GM23338 (cell line): Measurements from ENCODE around the gene SETDB1. TPM values are rescaled to one million over a fixed set of nuclear protein-coding genes. Genes with fewer than 3 reads are reported as not detected.

Experiments used
- ATAC-seq: fragments of 200-7000 bp; cut with Tn5 transposase; 3 replicates; pipeline ENCODE4 v1.9.1; 2020
- DNase-seq: peaks from one replicate; pipeline ENCODE4 v3.0.0-alpha.2; 2015; ENCODE audit warnings: low spot score
- H2AFZ ChIP-seq: fragments of 200-600 bp; sonication (generic); 2 replicates; pipeline ENCODE4 v1.8.0; 2016; ENCODE audit warnings: antibody characterized with exemption, mild to moderate bottlenecking, moderate library complexity
- H3F3A ChIP-seq: fragments of 200-600 bp; sonication (generic); replicated peaks from 2 replicates; pipeline ENCODE4 v1.8.0; 2017; ENCODE audit warnings: antibody characterized with exemption, mixed run types, low read depth
- H3K27ac ChIP-seq: fragments of 200-600 bp; sonication (generic); 2 replicates; pipeline ENCODE4 v1.6.1; 2016; ENCODE audit warnings: low read depth
- H3K27me3 ChIP-seq: fragments of 200-600 bp; sonication (generic); 2 replicates; pipeline ENCODE4 v1.8.0; 2016; ENCODE audit warnings: mild to moderate bottlenecking, mixed run types, moderate library complexity; ENCODE audit not compliant: insufficient read depth
- H3K36me3 ChIP-seq: fragments of 200-600 bp; sonication (generic); 2 replicates; pipeline ENCODE4 v1.8.0; 2016; ENCODE audit warnings: mild to moderate bottlenecking; ENCODE audit not compliant: insufficient read depth
- H3K4me1 ChIP-seq: fragments of 200-600 bp; sonication (generic); 2 replicates; pipeline ENCODE4 v1.8.0; 2016; ENCODE audit warnings: mild to moderate bottlenecking, moderate library complexity; ENCODE audit not compliant: insufficient read depth
- H3K4me2 ChIP-seq: fragments of 200-600 bp; sonication (generic); 2 replicates; pipeline ENCODE4 v1.7.1; 2017; ENCODE audit warnings: mixed run types
- H3K4me3 ChIP-seq: fragments of 200-600 bp; sonication (generic); 2 replicates; pipeline ENCODE4 v1.6.1; 2016; ENCODE audit warnings: mixed run types
- H3K79me2 ChIP-seq: fragments of 200-600 bp; sonication (generic); replicated peaks from 2 replicates; pipeline ENCODE4 v1.8.0; 2017; ENCODE audit warnings: mild to moderate bottlenecking; ENCODE audit not compliant: insufficient read depth
- H3K9me2 ChIP-seq: fragments of 200-600 bp; sonication (generic); 2 replicates; pipeline ENCODE4 v1.8.0; 2017; ENCODE audit not compliant: insufficient read depth
- H4K20me1 ChIP-seq: fragments of 200-600 bp; sonication (generic); replicated peaks from 2 replicates; pipeline ENCODE4 v1.8.0; 2017; ENCODE audit warnings: mild to moderate bottlenecking; ENCODE audit not compliant: insufficient read depth
- H3K27ac Mint-ChIP-seq: 2 replicates; pipeline ENCODE4 v1.8.0; 2020; ENCODE audit warnings: inconsistent platforms, mild to moderate bottlenecking, moderate library complexity, mixed read lengths
- H3K27me3 Mint-ChIP-seq: 3 replicates; pipeline ENCODE4 v1.8.0; 2022; ENCODE audit warnings: low read depth, mild to moderate bottlenecking, moderate library complexity, mixed read lengths, inconsistent platforms; ENCODE audit not compliant: insufficient read depth, poor library complexity
- H3K36me3 Mint-ChIP-seq: 3 replicates; pipeline ENCODE4 v1.8.0; 2021; ENCODE audit warnings: low read depth, mild to moderate bottlenecking, inconsistent platforms, moderate library complexity, mixed read lengths
- H3K4me1 Mint-ChIP-seq: 3 replicates; pipeline ENCODE4 v1.8.0; 2020; ENCODE audit warnings: mild to moderate bottlenecking, inconsistent platforms, mixed read lengths
- H3K4me3 Mint-ChIP-seq: 3 replicates; pipeline ENCODE4 v1.8.0; 2021; ENCODE audit warnings: moderate library complexity, mild to moderate bottlenecking, inconsistent platforms, mixed read lengths
- H3K9me3 Mint-ChIP-seq: 3 replicates; pipeline ENCODE4 v1.8.0; 2020; ENCODE audit warnings: moderate library complexity, mild to moderate bottlenecking, inconsistent platforms, mixed read lengths
- CREB1 ChIP-seq: fragments of 250-450 bp; sonication (Bioruptor Pico); IDR thresholded peaks from 2 replicates; pipeline ENCODE4 v1.5.0; 2020; ENCODE audit warnings: low read depth, mild to moderate bottlenecking, moderate library complexity
- EZH2 ChIP-seq: fragments of 200-600 bp; sonication (generic); IDR thresholded peaks from one replicate; pipeline ENCODE4 v1.8.0; 2017; ENCODE audit warnings: antibody characterized with exemption, mild to moderate bottlenecking, low read depth; ENCODE audit not compliant: unreplicated experiment
- EZH2phosphoT487 ChIP-seq: fragments of 200-600 bp; sonication (generic); IDR thresholded peaks from one replicate; pipeline ENCODE4 v1.8.1; 2018; ENCODE audit warnings: antibody characterized with exemption; ENCODE audit not compliant: unreplicated experiment
- JUNB ChIP-seq: IDR thresholded peaks from one replicate; pipeline ENCODE4 v1.6.1; 2016; ENCODE audit warnings: antibody characterized with exemption; ENCODE audit not compliant: unreplicated experiment
- NANOG ChIP-seq: IDR thresholded peaks from 2 replicates; pipeline ENCODE4 v1.6.1; 2016; ENCODE audit warnings: antibody characterized with exemption, borderline replicate concordance
- POLR2AphosphoS5 ChIP-seq: IDR thresholded peaks from 2 replicates; pipeline ENCODE4 v1.6.1; 2016; ENCODE audit warnings: antibody characterized with exemption, low read depth
- STAT1 ChIP-seq: IDR thresholded peaks from one replicate; pipeline ENCODE4 v1.6.1; 2016; ENCODE audit warnings: antibody characterized with exemption; ENCODE audit not compliant: unreplicated experiment
- ZNF114 ChIP-seq: fragments of 250-450 bp; sonication (Bioruptor Pico); IDR thresholded peaks from 2 replicates; pipeline ENCODE4 v1.5.0; 2020; ENCODE audit warnings: mild to moderate bottlenecking, moderate library complexity
- ZNF331 ChIP-seq: fragments of 250-450 bp; sonication (Bioruptor Pico); IDR thresholded peaks from 2 replicates; pipeline ENCODE4 v1.5.0; 2020; ENCODE audit warnings: low read depth, mild to moderate bottlenecking, moderate library complexity
- polyA plus RNA-seq: library from polyadenylated mRNA; unstranded; fragments of >200 nt; fragmentation: Nextera tagmentation; extraction: Ambion mirVana; gene quantifications from 2 replicates; pipeline ENCODE4 v1.2.1, GENCODE V29; 2016
- total RNA-seq: library from RNA; depleted of rRNA; stranded (reverse); fragments of >200 nt; shearing (Covaris generic); gene quantifications from 2 replicates; pipeline ENCODE4 v1.2.3, GENCODE V29; 2014
- TF ChIP-seq, protein P1 (sequence below): IDR thresholded peaks from one replicate; pipeline ENCODE4 v1.6.1; 2018; ENCODE audit warnings: antibody characterized with exemption; ENCODE audit not compliant: unreplicated experiment
- TF ChIP-seq, protein P2 (sequence below): fragments of 250-450 bp; sonication (Bioruptor Pico); IDR thresholded peaks from 2 replicates; pipeline ENCODE4 v1.5.0; 2020; ENCODE audit warnings: mild to moderate bottlenecking, moderate library complexity
- TF ChIP-seq, protein P3 (sequence below), 2 experiments: fragments of 200-600 bp in 1 of 2; sonication (generic) in 1 of 2; conservative IDR thresholded peaks; 2 replicates each; pipeline versions ENCODE4 v1.5.1 to v1.6.1; 2016 to 2017; ENCODE audit warnings: antibody characterized with exemption in 2 of 2, low read depth in 2 of 2, mild to moderate bottlenecking in 2 of 2, moderate library complexity in 1 of 2
- TF ChIP-seq, protein P4 (sequence below): IDR thresholded peaks from 2 replicates; pipeline ENCODE4 v1.6.1; 2016; ENCODE audit warnings: antibody characterized with exemption

SETDB1 gene
- total and polyA plus RNA-seq, 2 experiments from 2014 or later = 16.9 to 47.4 TPM

DNA sequence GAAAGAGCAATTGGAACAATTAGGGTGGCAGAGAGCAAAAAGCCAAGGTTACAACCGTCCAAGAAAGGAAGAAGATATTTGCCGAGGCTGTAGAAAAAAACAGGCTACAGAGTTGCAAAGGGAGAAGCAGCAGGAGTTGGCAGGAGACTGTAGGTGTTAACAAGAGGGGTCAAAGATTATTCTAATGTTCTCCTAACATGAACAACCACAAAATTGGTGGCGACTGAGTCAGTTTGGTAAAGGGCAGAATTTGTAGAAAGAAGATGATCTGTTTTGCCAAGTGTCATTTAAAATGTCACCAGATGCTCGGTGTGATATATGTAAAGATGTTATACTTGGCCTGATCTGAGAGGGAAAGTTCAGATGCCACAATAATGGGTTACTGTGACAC is 81.7 kb downstream of the SETDB1 start:
- TF ChIP-seq ZNF331 (CRISPR knock-in tag) (no peak), EZH2phosphoT487 (no peak), CREB1 (CRISPR knock-in tag) (no peak), STAT1 (no peak), POLR2AphosphoS5 (no peak), JUNB (no peak), EZH2 (no peak), NANOG (no peak), ZNF114 (no peak)
- TF ChIP-seq, protein P1, sequence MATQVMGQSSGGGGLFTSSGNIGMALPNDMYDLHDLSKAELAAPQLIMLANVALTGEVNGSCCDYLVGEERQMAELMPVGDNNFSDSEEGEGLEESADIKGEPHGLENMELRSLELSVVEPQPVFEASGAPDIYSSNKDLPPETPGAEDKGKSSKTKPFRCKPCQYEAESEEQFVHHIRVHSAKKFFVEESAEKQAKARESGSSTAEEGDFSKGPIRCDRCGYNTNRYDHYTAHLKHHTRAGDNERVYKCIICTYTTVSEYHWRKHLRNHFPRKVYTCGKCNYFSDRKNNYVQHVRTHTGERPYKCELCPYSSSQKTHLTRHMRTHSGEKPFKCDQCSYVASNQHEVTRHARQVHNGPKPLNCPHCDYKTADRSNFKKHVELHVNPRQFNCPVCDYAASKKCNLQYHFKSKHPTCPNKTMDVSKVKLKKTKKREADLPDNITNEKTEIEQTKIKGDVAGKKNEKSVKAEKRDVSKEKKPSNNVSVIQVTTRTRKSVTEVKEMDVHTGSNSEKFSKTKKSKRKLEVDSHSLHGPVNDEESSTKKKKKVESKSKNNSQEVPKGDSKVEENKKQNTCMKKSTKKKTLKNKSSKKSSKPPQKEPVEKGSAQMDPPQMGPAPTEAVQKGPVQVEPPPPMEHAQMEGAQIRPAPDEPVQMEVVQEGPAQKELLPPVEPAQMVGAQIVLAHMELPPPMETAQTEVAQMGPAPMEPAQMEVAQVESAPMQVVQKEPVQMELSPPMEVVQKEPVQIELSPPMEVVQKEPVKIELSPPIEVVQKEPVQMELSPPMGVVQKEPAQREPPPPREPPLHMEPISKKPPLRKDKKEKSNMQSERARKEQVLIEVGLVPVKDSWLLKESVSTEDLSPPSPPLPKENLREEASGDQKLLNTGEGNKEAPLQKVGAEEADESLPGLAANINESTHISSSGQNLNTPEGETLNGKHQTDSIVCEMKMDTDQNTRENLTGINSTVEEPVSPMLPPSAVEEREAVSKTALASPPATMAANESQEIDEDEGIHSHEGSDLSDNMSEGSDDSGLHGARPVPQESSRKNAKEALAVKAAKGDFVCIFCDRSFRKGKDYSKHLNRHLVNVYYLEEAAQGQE = no peak
- TF ChIP-seq, protein P2, sequence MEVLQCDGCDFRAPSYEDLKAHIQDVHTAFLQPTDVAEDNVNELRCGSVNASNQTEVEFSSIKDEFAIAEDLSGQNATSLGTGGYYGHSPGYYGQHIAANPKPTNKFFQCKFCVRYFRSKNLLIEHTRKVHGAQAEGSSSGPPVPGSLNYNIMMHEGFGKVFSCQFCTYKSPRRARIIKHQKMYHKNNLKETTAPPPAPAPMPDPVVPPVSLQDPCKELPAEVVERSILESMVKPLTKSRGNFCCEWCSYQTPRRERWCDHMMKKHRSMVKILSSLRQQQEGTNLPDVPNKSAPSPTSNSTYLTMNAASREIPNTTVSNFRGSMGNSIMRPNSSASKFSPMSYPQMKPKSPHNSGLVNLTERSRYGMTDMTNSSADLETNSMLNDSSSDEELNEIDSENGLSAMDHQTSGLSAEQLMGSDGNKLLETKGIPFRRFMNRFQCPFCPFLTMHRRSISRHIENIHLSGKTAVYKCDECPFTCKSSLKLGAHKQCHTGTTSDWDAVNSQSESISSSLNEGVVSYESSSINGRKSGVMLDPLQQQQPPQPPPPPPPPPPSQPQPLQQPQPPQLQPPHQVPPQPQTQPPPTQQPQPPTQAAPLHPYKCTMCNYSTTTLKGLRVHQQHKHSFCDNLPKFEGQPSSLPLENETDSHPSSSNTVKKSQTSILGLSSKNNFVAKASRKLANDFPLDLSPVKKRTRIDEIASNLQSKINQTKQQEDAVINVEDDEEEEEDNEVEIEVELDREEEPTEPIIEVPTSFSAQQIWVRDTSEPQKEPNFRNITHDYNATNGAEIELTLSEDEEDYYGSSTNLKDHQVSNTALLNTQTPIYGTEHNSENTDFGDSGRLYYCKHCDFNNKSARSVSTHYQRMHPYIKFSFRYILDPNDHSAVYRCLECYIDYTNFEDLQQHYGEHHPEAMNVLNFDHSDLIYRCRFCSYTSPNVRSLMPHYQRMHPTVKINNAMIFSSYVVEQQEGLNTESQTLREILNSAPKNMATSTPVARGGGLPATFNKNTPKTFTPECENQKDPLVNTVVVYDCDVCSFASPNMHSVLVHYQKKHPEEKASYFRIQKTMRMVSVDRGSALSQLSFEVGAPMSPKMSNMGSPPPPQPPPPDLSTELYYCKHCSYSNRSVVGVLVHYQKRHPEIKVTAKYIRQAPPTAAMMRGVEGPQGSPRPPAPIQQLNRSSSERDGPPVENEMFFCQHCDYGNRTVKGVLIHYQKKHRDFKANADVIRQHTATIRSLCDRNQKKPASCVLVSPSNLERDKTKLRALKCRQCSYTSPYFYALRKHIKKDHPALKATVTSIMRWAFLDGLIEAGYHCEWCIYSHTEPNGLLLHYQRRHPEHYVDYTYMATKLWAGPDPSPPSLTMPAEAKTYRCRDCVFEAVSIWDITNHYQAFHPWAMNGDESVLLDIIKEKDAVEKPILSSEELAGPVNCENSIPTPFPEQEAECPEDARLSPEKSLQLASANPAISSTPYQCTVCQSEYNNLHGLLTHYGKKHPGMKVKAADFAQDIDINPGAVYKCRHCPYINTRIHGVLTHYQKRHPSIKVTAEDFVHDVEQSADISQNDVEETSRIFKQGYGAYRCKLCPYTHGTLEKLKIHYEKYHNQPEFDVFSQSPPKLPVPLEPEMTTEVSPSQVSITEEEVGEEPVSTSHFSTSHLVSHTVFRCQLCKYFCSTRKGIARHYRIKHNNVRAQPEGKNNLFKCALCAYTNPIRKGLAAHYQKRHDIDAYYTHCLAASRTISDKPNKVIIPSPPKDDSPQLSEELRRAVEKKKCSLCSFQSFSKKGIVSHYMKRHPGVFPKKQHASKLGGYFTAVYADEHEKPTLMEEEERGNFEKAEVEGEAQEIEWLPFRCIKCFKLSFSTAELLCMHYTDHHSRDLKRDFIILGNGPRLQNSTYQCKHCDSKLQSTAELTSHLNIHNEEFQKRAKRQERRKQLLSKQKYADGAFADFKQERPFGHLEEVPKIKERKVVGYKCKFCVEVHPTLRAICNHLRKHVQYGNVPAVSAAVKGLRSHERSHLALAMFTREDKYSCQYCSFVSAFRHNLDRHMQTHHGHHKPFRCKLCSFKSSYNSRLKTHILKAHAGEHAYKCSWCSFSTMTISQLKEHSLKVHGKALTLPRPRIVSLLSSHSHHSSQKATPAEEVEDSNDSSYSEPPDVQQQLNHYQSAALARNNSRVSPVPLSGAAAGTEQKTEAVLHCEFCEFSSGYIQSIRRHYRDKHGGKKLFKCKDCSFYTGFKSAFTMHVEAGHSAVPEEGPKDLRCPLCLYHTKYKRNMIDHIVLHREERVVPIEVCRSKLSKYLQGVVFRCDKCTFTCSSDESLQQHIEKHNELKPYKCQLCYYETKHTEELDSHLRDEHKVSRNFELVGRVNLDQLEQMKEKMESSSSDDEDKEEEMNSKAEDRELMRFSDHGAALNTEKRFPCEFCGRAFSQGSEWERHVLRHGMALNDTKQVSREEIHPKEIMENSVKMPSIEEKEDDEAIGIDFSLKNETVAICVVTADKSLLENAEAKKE (CRISPR knock-in tag) = no peak
- TF ChIP-seq, protein P3, sequence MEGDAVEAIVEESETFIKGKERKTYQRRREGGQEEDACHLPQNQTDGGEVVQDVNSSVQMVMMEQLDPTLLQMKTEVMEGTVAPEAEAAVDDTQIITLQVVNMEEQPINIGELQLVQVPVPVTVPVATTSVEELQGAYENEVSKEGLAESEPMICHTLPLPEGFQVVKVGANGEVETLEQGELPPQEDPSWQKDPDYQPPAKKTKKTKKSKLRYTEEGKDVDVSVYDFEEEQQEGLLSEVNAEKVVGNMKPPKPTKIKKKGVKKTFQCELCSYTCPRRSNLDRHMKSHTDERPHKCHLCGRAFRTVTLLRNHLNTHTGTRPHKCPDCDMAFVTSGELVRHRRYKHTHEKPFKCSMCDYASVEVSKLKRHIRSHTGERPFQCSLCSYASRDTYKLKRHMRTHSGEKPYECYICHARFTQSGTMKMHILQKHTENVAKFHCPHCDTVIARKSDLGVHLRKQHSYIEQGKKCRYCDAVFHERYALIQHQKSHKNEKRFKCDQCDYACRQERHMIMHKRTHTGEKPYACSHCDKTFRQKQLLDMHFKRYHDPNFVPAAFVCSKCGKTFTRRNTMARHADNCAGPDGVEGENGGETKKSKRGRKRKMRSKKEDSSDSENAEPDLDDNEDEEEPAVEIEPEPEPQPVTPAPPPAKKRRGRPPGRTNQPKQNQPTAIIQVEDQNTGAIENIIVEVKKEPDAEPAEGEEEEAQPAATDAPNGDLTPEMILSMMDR (conservative IDR thresholded peaks at IDR 0.05; ENCODE audit: low read depth in 2 of 2) = no peak
- TF ChIP-seq, protein P4, sequence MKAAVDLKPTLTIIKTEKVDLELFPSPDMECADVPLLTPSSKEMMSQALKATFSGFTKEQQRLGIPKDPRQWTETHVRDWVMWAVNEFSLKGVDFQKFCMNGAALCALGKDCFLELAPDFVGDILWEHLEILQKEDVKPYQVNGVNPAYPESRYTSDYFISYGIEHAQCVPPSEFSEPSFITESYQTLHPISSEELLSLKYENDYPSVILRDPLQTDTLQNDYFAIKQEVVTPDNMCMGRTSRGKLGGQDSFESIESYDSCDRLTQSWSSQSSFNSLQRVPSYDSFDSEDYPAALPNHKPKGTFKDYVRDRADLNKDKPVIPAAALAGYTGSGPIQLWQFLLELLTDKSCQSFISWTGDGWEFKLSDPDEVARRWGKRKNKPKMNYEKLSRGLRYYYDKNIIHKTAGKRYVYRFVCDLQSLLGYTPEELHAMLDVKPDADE = no peak
- DNase-seq (peak; percentile 26), ATAC-seq (no peak)
- Histone ChIP-seq H2AFZ (peak overlapping the region; percentile 83), H3K79me2 (peaks cover 15% of the 10 kb centered on the region), H3K4me3 (peak overlapping the region; percentile 84), H3K4me1 (peaks cover 25% of the 10 kb centered on the region), H3K9me2 (no peaks in the 10 kb centered on the region), H3K27ac (peak overlapping the region; percentile 73), H3K4me2 (peak overlapping the region; percentile 78), H4K20me1 (no peaks in the 10 kb centered on the region; the same call in 1 of the 2 replicates), H3K36me3 (no peaks in the 10 kb centered on the region), H3K27me3 (no peaks in the 10 kb centered on the region), H3F3A (peaks cover 10% of the 10 kb centered on the region; the same call in 1 of the 2 replicates)
- peaks cover 19% of the 10 kb centered on the region for H3K27me3 Mint-ChIP-seq
- H3K36me3 Mint-ChIP-seq = no peaks in the 10 kb centered on the region; the same call in 2 of the 3 replicates
- peaks cover 36% of the 10 kb centered on the region for H3K4me1 Mint-ChIP-seq
- H3K9me3 Mint-ChIP-seq = no peaks in the 10 kb centered on the region
- peak overlapping the region; percentile 94 for H3K4me3 Mint-ChIP-seq
- peak overlapping the region; percentile 96 for H3K27ac Mint-ChIP-seq
